Transverse colon (tissue), 4 donors: ENCODE data around the gene RBP4. TPM values are rescaled to one million over a fixed set of nuclear protein-coding genes. Genes with fewer than 3 reads are reported as not detected.
A peak's percentile ranks its signal among the peaks of the same experiment; 100 is the strongest.

ENCODE experiments used
- DNase-seq: peaks from one replicate; pipeline ENCODE4 v3.0.0-alpha.2; 2019
- H3K27ac ChIP-seq, 4 donors: fragments of 200-600 bp; sonication (generic); 2 replicates each; pipeline ENCODE4 v1.5.1; 2016 to 2018; ENCODE audit warnings: inconsistent platforms in 4 of 4
- H3K27me3 ChIP-seq: fragments of 200-600 bp; sonication (generic); 2 replicates; pipeline ENCODE4 v1.5.1; 2017; ENCODE audit warnings: inconsistent platforms
- H3K36me3 ChIP-seq, 4 donors: fragments of 200-600 bp; sonication (generic); 2 replicates each; pipeline ENCODE4 v1.5.1; 2017 to 2019; ENCODE audit warnings: inconsistent platforms in 4 of 4
- H3K4me1 ChIP-seq, 4 donors: fragments of 200-600 bp; sonication (generic); 2 replicates each; pipeline ENCODE4 v1.5.1; 2017 to 2020; ENCODE audit warnings: inconsistent platforms in 4 of 4
- H3K4me3 ChIP-seq, 4 donors: fragments of 200-600 bp; sonication (generic); 1 replicate in 1 of 4; 2 replicates in 3 of 4; pipeline versions ENCODE4 v1.5.1 to v1.6.1; 2017 to 2019; ENCODE audit warnings: inconsistent platforms in 4 of 4
- H3K9me3 ChIP-seq, 2 donors: fragments of 200-600 bp; sonication (generic); 2 replicates each; pipeline ENCODE4 v1.5.1; 2017 to 2019; ENCODE audit warnings: inconsistent platforms in 2 of 2
- EP300 ChIP-seq: sonication (generic); formaldehyde crosslinking; IDR thresholded peaks from one replicate; pipeline ENCODE4 v1.6.1; 2017; ENCODE audit warnings: antibody characterized with exemption, low read depth
- POLR2A ChIP-seq: fragments of 450-650 bp; IDR thresholded peaks from one replicate; pipeline ENCODE4 v1.6.1; 2016; ENCODE audit warnings: antibody characterized with exemption, mild to moderate bottlenecking, moderate library complexity
- POLR2AphosphoS5 ChIP-seq, 3 donors: sonication (generic); formaldehyde crosslinking; IDR thresholded peaks; one replicate each; pipeline ENCODE4 v1.6.1; 2016; ENCODE audit warnings: antibody characterized with exemption in 3 of 3
- WGBS, 2 donors: methylation state at CpG; one replicate each; pipeline ENCODE4 v1.1.5; 2018; ENCODE audit warnings: low coverage in 1 of 2; 5-methylcytosine and 5-hydroxymethylcytosine counted together
- in situ Hi-C, 4 donors: fragments of 200-750 bp; cut with MboI; loops; one replicate each; pipeline versions ENCODE4 v1.15.0 to v1.15.1; 2017; ENCODE audit warnings: low sequenced_read_pairs in 3 of 4, low pct_ligation_motif_present in 1 of 4, low pct_unique_long_range_greater_than_20kb in 1 of 4
- intact Hi-C: fragments of 100-400 bp; cut with DNase I; formaldehyde crosslinking; loops from one replicate; pipeline ENCODE4 v1.15.1; 2023; ENCODE audit warnings: low total_unique reads
- total RNA-seq, 4 donors: library from RNA; depleted of rRNA; stranded (reverse); fragments of >200 nt; gene quantifications; one replicate each; pipeline ENCODE4 v1.1.0, GENCODE V29; 2016
- TF ChIP-seq, protein P1 (sequence below), 5 experiments: fragments of 200-600 bp in 3 of 5; fragments of 450-650 bp in 2 of 5; sonication (generic) in 3 of 5; IDR thresholded peaks; 1 replicate in 2 of 5; 2 replicates in 3 of 5; pipeline ENCODE4 v1.5.1; 2016 to 2017; ENCODE audit warnings: antibody characterized with exemption in 5 of 5, inconsistent platforms in 3 of 5, mild to moderate bottlenecking in 2 of 5, moderate library complexity in 1 of 5

RBP4 gene
- total RNA-seq, 4 donors from 2014 or later = 3.4 to 18.0 (median 7.1) TPM

DNA sequence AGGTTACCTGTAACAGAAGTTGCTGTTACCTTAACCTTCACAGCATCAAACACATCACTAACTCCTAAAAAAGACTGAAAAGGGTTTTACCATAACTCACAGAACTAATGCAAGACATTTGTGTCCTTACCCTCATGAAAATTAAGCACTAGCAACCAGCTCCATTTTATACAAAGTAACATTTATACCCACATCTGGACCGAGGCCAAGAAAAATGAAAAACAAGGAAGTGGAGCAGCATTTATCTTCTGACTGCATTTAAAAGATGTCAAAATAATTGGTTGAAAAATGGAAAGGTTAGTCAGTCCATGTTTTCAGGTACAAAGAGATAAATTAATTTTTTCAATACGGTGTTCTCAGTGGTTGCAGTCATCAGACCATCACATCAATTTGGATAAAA, 3.1 kb upstream of the RBP4 start:
- H3K4me3 ChIP-seq = no peak overlapping the region
- intact Hi-C loops (no loop called here), in situ Hi-C loops (no loop called here)
- peaks cover 6 to 15% (median 12%) of the 10 kb centered on the region in 4 donors for H3K4me1 ChIP-seq
- WGBS, 2 donors = 34 to 47% methylated on average over 2 of the region's 2 CpGs
- DNase-seq = no peak
- TF ChIP-seq EP300 (no peak), POLR2A (no peak)
- H3K27me3 ChIP-seq = peaks cover 54% of the 10 kb centered on the region
- no peaks in the 10 kb centered on the region for H3K36me3 ChIP-seq
- H3K9me3 ChIP-seq = no peaks in the 10 kb centered on the region
- H3K27ac ChIP-seq = no peak overlapping the region

DNA sequence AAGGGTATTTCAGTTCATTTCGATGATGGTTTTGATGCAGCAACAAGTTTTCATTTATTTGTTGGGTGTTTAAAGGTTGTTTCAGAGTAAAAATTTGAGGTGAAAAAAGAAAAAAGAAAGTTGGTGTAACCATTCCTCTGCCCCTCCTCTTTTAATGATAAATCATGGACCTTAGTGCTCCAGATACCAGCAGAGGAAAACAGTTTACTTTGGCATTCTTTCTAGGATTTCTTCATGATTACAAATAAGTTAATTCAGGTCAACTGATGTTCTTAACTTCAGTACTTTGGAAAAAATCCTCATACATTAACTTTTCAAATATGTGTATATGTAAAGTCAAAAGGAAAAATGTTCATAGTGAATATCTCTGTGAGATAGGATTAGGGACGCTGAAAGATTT, 2.0 kb upstream of the RBP4 start:
- Histone ChIP-seq H3K27ac (no peak overlapping the region), H3K9me3 (no peaks in the 10 kb centered on the region)
- intact Hi-C loops = no loop called here

DNA sequence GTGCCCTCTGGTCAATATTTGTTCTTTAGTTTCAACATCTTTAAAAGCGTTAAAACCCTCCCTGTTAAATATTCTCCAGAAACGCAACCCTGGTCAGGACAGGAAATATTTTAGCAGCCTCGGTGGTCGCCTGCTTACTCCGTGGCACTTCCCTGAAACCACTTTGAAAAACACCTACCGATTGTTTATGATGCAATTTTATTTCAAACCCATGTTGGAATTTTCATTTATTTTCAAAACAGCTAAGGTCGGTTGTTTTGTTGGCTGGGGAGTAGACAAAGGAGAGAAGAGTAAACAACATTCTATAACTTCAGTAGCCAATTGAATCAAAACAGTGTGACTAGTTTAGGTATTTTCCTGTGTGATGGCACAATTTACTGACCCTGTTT, 733 bp upstream of the RBP4 start:
- no peak for DNase-seq
- peak overlapping the region in 1 of 4 donors; percentile 52 for H3K4me3 ChIP-seq
- H3K27ac ChIP-seq = no peak overlapping the region
- peaks cover 6 to 15% (median 12%) of the 10 kb centered on the region in 4 donors for H3K4me1 ChIP-seq
- peaks cover 54% of the 10 kb centered on the region for H3K27me3 ChIP-seq
- intact Hi-C loops = no loop called here
- TF ChIP-seq EP300 (no peak), POLR2AphosphoS5 (IDR thresholded peaks at IDR 0.05) (no peak), POLR2A (no peak)
- TF ChIP-seq, protein P1, sequence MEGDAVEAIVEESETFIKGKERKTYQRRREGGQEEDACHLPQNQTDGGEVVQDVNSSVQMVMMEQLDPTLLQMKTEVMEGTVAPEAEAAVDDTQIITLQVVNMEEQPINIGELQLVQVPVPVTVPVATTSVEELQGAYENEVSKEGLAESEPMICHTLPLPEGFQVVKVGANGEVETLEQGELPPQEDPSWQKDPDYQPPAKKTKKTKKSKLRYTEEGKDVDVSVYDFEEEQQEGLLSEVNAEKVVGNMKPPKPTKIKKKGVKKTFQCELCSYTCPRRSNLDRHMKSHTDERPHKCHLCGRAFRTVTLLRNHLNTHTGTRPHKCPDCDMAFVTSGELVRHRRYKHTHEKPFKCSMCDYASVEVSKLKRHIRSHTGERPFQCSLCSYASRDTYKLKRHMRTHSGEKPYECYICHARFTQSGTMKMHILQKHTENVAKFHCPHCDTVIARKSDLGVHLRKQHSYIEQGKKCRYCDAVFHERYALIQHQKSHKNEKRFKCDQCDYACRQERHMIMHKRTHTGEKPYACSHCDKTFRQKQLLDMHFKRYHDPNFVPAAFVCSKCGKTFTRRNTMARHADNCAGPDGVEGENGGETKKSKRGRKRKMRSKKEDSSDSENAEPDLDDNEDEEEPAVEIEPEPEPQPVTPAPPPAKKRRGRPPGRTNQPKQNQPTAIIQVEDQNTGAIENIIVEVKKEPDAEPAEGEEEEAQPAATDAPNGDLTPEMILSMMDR (IDR thresholded peaks at IDR 0.05) = no peak
- no peaks in the 10 kb centered on the region for H3K9me3 ChIP-seq
- 4 to 14% methylated on average over 7 of the region's 7 CpGs for WGBS, 2 donors
- no peaks in the 10 kb centered on the region for H3K36me3 ChIP-seq
- in situ Hi-C loops = no loop called here

More for the DNA sequence above, 2.0 kb upstream of the RBP4 start:
- Histone ChIP-seq H3K4me1 (peaks cover 6 to 15% (median 12%) of the 10 kb centered on the region in 4 donors), H3K4me3 (no peak overlapping the region), H3K36me3 (no peaks in the 10 kb centered on the region), H3K27me3 (peaks cover 54% of the 10 kb centered on the region)
- in situ Hi-C loops = no loop called here
- no peak for DNase-seq
- TF ChIP-seq, protein P1 (IDR thresholded peaks at IDR 0.05) = no peak
- TF ChIP-seq POLR2A = no peak
- no peak for TF ChIP-seq EP300
- no peak for TF ChIP-seq POLR2AphosphoS5 (IDR thresholded peaks at IDR 0.05)
- 87 to 100% methylated on average over 1 to 2 of the region's 2 CpGs for WGBS, 2 donors

DNA sequence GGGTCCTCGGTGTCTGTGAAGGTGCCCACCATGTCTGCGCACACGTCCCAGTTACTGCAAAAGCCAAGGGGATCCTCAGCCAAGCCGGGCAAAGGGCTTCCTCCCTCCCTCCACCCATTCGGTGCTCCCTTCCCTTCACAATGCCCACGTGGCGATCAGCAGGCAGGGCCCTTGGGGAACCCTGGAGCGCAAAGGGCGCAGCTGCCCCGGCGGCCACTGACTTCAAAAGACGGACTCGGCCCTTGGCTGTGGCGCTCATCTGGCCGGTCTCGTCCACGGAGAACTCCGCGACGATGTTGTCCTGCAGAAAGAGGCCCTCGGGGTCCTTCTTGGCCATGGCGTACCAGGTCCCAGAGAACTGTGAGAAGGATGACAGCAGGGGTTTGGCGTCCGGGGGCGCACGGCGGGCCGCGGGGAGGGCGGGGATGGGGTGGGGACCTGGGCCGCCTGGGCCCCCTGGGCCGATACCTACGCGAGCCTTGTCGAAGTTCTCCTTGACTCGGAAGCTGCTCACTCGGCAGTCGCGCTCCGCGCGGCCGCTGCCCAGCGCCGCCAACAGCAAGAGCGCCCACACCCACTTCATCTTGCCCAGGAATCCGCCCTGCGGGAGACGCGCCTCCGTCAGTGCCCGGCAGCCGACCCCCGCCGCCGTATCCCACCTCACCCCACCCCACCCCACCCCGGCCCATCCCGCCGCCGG, 439 bp downstream of the RBP4 start:
- no peak for DNase-seq

More for the DNA sequence above, 439 bp downstream of the RBP4 start:
- H3K9me3 ChIP-seq = no peaks in the 10 kb centered on the region
- H3K4me1 ChIP-seq = peaks cover 6 to 15% (median 12%) of the 10 kb centered on the region in 4 donors
- no peak overlapping the region for H3K27ac ChIP-seq
- 16% methylated on average over 40 of the region's 60 CpGs; no CpG with 5 or more reads in 1 of the 2 donors for WGBS, 2 donors
- H3K27me3 ChIP-seq = peaks cover 49% of the 10 kb centered on the region
- intact Hi-C loops (no loop called here), in situ Hi-C loops (no loop called here)
- TF ChIP-seq POLR2AphosphoS5 (IDR thresholded peaks at IDR 0.05) (no peak), EP300 (no peak), POLR2A (no peak)
- TF ChIP-seq, protein P1 (IDR thresholded peaks at IDR 0.05) = no peak
- H3K36me3 ChIP-seq = no peaks in the 10 kb centered on the region
- H3K4me3 ChIP-seq = peak overlapping the region in 3 of 4 donors; percentile 26 to 52 (median 41)
